Esophagus muscularis mucosa (tissue), 4 donors: ENCODE results near the gene MAGI1. TPM values are rescaled to one million over a fixed set of nuclear protein-coding genes. Genes with fewer than 3 reads are reported as not detected.

ENCODE experiments used
- DNase-seq: peaks from one replicate; pipeline ENCODE4 v3.0.0-alpha.2; 2017; ENCODE audit errors: extremely low spot score
- H3K27ac ChIP-seq, 4 donors: fragments of 200-600 bp; sonication (generic); replicated peaks in 1 of 4; 1 replicate in 3 of 4; 2 replicates in 1 of 4; pipeline ENCODE4 v1.5.1; 2016 to 2019; ENCODE audit warnings: mild to moderate bottlenecking in 1 of 4
- H3K27me3 ChIP-seq, 4 donors: fragments of 200-600 bp; sonication (generic); one replicate each; pipeline versions ENCODE4 v1.5.1 to v1.6.0; 2016 to 2019
- H3K36me3 ChIP-seq, 4 donors: fragments of 200-600 bp; sonication (generic); one replicate each; pipeline ENCODE4 v1.5.1; 2016 to 2019
- H3K4me1 ChIP-seq, 4 donors: fragments of 200-600 bp; sonication (generic); one replicate each; pipeline ENCODE4 v1.5.1; 2016 to 2019
- H3K4me3 ChIP-seq, 4 donors: fragments of 200-600 bp; sonication (generic); 1 replicate in 2 of 4; 2 replicates in 2 of 4; pipeline ENCODE4 v1.5.1; 2016 to 2019; ENCODE audit warnings: mild to moderate bottlenecking in 4 of 4, moderate library complexity in 1 of 4
- H3K9me3 ChIP-seq, 4 donors: fragments of 200-600 bp; sonication (generic); 1 replicate in 3 of 4; 2 replicates in 1 of 4; pipeline ENCODE4 v1.5.1; 2016 to 2019
- CTCF ChIP-seq, 3 experiments: fragments of 200-600 bp in 2 of 3; fragments of 450-650 bp in 1 of 3; sonication (generic) in 2 of 3; IDR thresholded peaks; one replicate each; pipeline ENCODE4 v1.5.1; 2017 to 2019; ENCODE audit warnings: antibody characterized with exemption in 3 of 3, mild to moderate bottlenecking in 2 of 3, moderate library complexity in 1 of 3
- EP300 ChIP-seq: sonication (generic); formaldehyde crosslinking; IDR thresholded peaks from one replicate; pipeline ENCODE4 v1.6.1; 2017; ENCODE audit warnings: antibody characterized with exemption
- POLR2A ChIP-seq: fragments of 450-650 bp; IDR thresholded peaks from one replicate; pipeline ENCODE4 v1.6.1; 2017; ENCODE audit warnings: antibody characterized with exemption, moderate library complexity, mild to moderate bottlenecking, low read depth
- POLR2AphosphoS5 ChIP-seq, 2 donors: sonication (generic); formaldehyde crosslinking; IDR thresholded peaks; one replicate each; pipeline ENCODE4 v1.6.1; 2017; ENCODE audit warnings: antibody characterized with exemption in 2 of 2
- WGBS: methylation state at CpG from one replicate; pipeline ENCODE4 v1.1.5; 2018; 5-methylcytosine and 5-hydroxymethylcytosine counted together
- intact Hi-C: fragments of 100-400 bp; cut with DNase I; formaldehyde crosslinking; loops from one replicate; pipeline ENCODE4 v1.15.1; 2023
- total RNA-seq, 4 donors: library from RNA; depleted of rRNA; stranded (reverse); fragments of >200 nt; gene quantifications; one replicate each; pipeline versions ENCODE4 v1.1.0 to v1.2.1, GENCODE V29; 2016

MAGI1 gene
- total RNA-seq, 4 donors from 2014 or later = 17.1 to 35.1 (median 25.2) TPM

GRCh38 chr3:65739901-65740541, 298.7 kb downstream of the MAGI1 start:
- TF ChIP-seq EP300 (no peak), POLR2A (no peak), CTCF (IDR thresholded peaks at IDR 0.05) (no peak), POLR2AphosphoS5 (IDR thresholded peaks at IDR 0.05) (no peak)
- Histone ChIP-seq H3K36me3 (no peaks in the 10 kb centered on the region), H3K27me3 (no peaks in the 10 kb centered on the region), H3K27ac (no peak overlapping the region), H3K4me1 (no peaks in the 10 kb centered on the region), H3K9me3 (no peaks in the 10 kb centered on the region), H3K4me3 (no peak overlapping the region)
- intact Hi-C loops = loop anchor here (10.0 kb wide), 1 partner anchor 1205 kb away; no protein-coding TSS in a partner anchor
- DNase-seq = no peak
- 58% methylated on average over 3 of the region's 3 CpGs for WGBS

GRCh38 chr3:65734792-65735191, 303.9 kb downstream of the MAGI1 start:
- intact Hi-C loops = loop anchor here (5.0 to 10.0 kb wide), 2 partner anchors 292 to 1200 kb away; no protein-coding TSS in a partner anchor
- Histone ChIP-seq H3K4me3 (no peak overlapping the region), H3K4me1 (peaks cover 6 to 14% (median 12%) of the 10 kb centered on the region in 4 donors), H3K9me3 (no peaks in the 10 kb centered on the region), H3K36me3 (no peaks in the 10 kb centered on the region), H3K27me3 (no peaks in the 10 kb centered on the region), H3K27ac (no peak overlapping the region)
- TF ChIP-seq POLR2A = no peak
- TF ChIP-seq CTCF (IDR thresholded peaks at IDR 0.05) = no peak
- no peak for TF ChIP-seq POLR2AphosphoS5 (IDR thresholded peaks at IDR 0.05)
- TF ChIP-seq EP300 = no peak
- 88% methylated on average over 1 of the region's 1 CpG for WGBS
- no peak for DNase-seq

- no peak for TF ChIP-seq CTCF (IDR thresholded peaks at IDR 0.05)
- no peak for TF ChIP-seq POLR2A
- DNase-seq = no peak
- Histone ChIP-seq H3K4me3 (no peak overlapping the region), H3K27ac (no peak overlapping the region), H3K4me1 (peaks cover 10 to 18% (median 16%) of the 10 kb centered on the region in 4 donors), H3K36me3 (no peaks in the 10 kb centered on the region), H3K27me3 (no peaks in the 10 kb centered on the region), H3K9me3 (no peaks in the 10 kb centered on the region)
- intact Hi-C loops = loop anchor here (5.0 to 10.0 kb wide), 2 partner anchors 292 to 1200 kb away; no protein-coding TSS in a partner anchor
- 84% methylated on average over 3 of the region's 3 CpGs for WGBS
Observed at GRCh38 chr3:65734382-65734781, 304.3 kb downstream of the MAGI1 start.

GRCh38 chr3:65733459-65733858, 305.3 kb downstream of the MAGI1 start:
- DNase-seq = no peak
- H3K27me3 ChIP-seq = no peaks in the 10 kb centered on the region
- TF ChIP-seq POLR2A = no peak
- TF ChIP-seq EP300 = no peak
- no peak for TF ChIP-seq CTCF (IDR thresholded peaks at IDR 0.05)
- no peak for TF ChIP-seq POLR2AphosphoS5 (IDR thresholded peaks at IDR 0.05)
- H3K27ac ChIP-seq = no peak overlapping the region
- H3K4me1 ChIP-seq = peaks cover 14 to 27% (median 24%) of the 10 kb centered on the region in 4 donors
- H3K36me3 ChIP-seq = no peaks in the 10 kb centered on the region
- intact Hi-C loops = loop anchor here (5.0 to 10.0 kb wide), 2 partner anchors 291 to 1199 kb away; no protein-coding TSS in a partner anchor
- 59% methylated on average over 1 of the region's 1 CpG for WGBS
- no peak overlapping the region for H3K4me3 ChIP-seq
- H3K9me3 ChIP-seq = no peaks in the 10 kb centered on the region
